Stimulated activated CD8-positive, alpha-beta memory T cell treated with anti-CD3 and anti-CD28 coated beads, Interleukin-4, amount 100 ng/mL, for 24 hours (primary cell): ENCODE results near the gene PAGR1.

ENCODE experiments used
- DNase-seq: peaks from one replicate; pipeline ENCODE4 v3.0.0-alpha.2; 2020; ENCODE audit warnings: low read depth

Gene PAGR1

DNA sequence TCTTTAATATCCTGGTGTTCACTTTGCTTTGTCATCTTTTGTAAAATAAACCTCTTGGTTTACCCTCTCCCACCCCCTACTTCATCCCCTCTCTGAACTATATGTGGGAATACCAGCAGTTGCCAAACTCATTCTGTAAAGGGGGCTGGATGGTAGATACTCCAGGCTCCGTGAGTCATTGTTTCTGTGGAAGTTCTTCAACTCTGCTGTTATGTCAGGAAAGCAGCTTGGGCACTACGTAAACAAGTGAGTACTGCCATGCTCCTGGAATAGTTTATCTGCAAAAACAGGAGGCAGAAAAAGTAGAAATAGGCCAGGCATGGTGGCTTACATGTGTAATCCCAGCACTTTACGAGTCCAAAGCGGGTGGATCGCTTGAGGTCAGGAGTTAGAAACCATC, 21.9 kb downstream of the PAGR1 start:
- DNase-seq, result no peak

DNA sequence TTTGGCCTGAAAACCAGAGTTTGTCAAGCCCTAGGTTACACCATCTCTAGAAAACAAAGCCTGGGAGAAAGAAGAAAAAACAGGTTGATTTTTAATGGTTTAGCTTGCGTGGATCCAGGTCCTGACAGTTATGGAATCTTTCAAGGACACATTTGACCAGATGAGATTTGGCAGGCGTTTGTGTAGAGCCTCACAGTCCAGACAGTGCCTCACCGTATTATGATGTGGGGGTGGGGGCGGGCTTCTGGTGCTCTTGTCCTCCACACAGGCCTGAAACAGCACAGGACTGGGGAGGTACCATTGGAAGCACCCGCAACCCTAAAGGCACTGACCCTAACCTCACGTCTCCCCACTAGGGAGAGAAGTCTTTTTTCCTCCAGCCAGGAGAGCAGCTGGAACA, 23.9 kb downstream of the PAGR1 start:
- DNase-seq, result no peak

DNA sequence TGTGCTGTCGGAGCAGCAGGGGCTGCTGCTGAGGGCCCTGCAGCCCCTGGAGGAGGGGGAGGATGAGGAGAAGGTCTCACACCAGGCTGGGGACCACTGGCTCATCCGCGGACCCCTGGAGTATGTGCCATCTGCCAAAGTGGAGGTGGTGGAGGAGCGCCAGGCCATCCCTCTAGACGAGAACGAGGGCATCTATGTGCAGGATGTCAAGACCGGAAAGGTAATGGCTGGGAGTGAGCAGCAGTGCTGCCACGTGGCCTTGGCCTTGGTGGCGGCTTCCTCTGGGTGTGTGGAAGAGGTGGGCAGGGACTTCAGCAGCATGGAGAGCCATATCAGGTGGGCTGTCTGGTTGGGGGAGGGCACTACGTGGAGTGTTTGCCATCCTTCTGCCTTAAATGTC, 24.3 kb downstream of the PAGR1 start:
- DNase-seq, result no peak

DNA sequence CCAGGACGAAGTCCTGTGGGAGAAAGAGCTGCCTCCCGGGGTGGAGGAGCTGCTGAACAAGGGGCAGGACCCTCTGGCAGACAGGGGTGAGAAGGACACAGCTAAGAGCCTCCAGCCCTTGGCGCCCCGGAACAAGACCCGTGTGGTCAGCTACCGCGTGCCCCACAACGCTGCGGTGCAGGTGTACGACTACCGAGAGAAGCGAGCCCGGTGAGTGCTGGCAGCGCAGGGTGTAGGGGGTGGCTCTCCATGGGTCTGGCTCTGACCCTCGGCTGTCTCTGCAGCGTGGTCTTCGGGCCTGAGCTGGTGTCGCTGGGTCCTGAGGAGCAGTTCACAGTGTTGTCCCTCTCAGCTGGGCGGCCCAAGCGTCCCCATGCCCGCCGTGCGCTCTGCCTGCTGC, 25.7 kb downstream of the PAGR1 start:
- no peak for DNase-seq

DNA sequence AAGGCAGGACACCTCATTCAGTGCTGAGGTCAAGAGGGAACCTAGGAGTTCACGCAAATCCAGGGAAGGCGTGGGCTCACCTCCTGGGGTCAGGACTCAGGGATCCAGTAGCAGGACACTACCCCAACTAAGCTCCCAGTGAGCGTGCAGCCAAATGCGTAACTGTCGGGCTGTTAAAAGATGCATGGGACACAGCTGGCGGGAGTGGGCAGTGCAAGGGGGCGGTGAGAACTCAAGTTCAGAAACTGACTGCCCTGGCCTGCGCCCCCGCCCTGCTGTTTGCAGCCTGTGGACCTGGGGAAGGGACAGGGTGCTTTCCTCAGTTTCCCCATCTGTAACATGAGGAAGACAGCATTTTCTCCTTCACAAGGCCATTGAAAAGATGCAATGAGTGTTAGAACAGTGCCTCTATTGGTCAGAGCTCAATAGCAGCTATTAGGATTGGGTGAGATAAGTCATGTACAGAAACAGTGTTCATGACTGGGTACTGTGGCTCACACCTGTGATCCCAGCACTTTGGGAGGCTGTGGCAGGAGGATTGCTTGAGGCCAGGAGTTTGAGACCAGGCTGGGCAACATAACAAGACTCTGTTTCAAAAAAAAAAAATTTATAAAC, 26.9 kb downstream of the PAGR1 start:
- no peak for DNase-seq

DNA sequence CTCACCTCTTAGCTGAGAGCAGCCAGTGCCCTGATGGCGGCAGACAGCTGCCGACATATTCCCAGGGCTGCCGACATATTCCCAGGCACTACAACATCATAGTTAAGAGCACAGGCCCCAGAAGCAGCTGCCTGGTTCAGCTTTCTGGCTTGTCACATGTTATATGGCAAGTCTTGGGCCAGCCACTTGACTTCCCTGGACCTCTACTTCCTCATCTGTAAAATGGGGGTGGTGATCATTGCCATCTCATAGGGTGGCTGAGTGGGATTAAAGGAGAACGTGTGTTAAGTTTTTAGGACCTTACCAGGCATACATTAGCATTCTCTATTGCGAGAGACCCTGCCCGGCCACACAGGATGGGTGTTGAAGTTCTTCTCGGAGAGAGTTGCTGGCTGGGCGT, 28.0 kb downstream of the PAGR1 start:
- DNase-seq, result no peak

DNA sequence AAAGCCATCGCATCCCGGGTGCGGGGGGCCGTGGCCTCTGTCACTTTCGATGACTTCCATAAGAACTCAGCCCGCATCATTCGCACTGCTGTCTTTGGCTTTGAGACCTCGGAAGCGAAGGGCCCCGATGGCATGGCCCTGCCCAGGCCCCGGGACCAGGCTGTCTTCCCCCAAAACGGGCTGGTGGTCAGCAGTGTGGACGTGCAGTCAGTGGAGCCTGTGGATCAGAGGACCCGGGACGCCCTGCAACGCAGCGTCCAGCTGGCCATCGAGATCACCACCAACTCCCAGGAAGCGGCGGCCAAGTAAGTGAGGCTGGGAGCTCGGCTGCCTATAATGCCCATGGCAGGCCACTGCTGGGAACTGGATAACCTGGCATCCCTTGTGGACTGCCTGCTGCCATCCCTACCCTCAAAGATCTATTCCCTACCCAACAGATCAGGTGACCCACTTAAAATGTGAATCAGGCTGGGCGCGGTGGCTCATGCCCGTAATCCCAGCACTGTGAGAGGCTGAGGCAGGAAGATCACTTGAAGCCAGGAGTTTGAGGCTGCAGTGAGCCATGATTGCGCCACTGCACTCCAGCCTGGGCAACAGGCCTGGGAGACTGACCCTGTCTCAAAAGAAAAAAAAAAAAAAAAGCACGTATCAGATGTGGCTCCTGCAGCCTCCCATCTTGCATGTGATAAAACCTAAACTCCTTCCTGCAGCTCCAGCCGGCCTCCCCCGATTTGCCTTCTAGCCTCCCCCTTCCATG, 28.8 kb downstream of the PAGR1 start:
- no peak for DNase-seq

DNA sequence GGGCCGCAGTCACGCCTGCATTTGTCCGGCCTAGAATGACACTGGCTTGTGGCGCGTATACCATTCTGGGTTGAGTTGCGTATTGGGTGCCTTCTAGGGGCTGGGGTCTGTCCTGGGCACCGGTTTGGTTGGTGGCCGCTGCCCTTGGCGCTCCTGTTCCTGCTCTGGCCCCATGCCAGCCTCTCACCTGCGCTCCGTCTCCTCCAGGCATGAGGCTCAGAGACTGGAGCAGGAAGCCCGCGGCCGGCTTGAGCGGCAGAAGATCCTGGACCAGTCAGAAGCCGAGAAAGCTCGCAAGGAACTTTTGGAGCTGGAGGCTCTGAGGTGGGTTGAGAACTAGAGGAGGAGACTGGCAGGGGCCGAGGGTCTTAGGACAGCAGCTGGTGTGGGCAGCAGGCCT, 29.7 kb downstream of the PAGR1 start:
- DNase-seq, result no peak

DNA sequence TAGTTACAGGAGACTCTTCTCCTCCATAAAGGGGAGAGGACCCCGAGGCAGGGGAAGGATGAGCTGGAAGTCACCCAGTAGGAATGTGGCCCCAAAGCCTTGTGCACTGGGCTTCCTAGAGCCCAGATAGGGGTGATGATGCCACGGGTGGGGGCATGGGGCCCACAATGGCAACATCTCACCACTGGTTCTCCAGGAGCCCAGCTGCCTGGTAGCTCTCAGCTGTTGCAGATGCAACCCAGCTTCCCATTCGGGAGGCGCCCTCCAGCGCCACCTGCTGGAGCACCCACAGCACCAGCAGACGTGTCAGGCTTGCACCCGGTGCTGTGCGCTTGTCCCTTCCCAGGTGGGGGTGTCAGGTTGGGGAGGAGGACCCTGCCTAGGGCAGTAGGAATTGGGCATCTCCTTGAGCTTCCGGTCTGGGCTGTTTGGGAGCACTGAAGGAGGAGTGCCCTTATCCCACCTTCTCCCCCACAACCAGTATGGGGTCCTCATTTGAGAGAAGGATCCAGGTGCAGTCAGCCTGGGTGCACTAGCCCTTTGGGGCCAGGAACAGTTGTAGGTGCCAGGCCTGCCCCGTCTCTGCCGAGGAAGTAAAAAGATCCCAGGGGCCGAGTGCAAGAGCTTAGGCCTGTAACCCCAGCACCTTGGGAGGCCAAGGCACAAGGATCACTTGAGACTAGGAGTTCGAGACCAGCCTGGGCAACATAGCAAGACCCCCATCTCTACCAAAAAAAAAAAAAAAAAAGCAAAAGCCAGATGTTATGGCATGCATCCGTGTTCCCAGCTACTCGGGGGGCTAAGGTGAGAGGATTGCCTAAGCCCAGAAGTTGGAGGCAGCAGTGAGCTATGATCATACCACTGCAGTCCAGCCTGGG, 32.7 kb downstream of the PAGR1 start:
- DNase-seq, result peak; percentile 74

DNA sequence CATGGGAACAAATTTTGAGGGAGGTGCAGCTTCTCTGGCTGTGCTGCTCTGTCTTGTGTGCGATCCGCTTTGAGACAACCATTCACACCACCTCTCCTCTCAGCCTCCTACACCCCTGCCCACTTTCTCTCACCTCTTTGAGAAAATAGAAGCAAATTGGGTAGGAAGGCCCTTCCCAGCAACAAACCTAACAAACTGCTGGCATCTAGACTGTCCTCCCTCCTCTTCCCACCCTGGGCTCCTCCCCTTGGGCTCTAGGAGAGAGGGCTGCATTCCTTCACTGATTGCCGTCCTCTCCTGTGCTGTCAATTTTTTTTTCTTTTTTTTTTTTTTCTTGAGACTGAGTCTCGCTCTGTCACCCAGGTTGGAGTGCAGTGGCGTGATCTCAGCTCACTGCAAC, 33.6 kb downstream of the PAGR1 start:
- DNase-seq, result no peak

DNA sequence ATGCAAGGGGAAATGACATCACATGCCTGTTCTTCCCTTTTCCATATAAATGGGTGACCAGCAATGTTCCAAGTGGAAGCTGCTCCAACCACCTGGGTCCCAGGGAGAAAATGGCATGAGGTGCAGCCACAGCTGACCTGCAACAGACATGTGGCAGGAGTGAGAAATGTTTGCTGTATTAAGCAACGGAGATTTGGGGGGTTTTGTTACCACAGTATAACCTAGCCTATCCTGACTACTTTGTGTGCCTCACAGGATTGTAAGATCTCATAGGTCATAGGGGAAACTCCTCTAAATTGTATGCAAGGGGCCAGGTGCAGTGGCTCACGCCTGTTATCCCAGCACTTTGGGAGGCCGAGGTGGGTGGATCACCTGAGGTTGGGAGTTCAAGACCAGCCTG, 35.0 kb downstream of the PAGR1 start:
- DNase-seq, result no peak

DNA sequence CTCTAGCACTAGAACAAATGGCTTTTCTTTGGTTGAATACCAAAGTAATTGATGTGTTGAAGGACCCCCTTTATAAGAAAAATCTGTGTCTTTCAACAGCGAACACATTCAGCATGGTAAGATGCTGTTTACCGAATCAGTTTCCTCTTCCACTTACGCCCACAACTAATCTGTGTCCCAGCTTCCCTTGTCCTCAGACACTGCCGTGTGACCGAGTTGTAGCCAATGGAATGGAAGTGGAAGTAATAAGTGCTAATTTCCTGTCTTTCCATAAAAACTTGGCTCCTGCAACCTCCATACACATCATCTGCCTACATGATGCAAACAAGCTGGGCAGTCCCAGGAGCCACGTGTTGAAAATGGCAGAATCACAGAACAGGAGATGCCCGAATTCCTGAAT, 36.7 kb downstream of the PAGR1 start:
- no peak for DNase-seq

DNA sequence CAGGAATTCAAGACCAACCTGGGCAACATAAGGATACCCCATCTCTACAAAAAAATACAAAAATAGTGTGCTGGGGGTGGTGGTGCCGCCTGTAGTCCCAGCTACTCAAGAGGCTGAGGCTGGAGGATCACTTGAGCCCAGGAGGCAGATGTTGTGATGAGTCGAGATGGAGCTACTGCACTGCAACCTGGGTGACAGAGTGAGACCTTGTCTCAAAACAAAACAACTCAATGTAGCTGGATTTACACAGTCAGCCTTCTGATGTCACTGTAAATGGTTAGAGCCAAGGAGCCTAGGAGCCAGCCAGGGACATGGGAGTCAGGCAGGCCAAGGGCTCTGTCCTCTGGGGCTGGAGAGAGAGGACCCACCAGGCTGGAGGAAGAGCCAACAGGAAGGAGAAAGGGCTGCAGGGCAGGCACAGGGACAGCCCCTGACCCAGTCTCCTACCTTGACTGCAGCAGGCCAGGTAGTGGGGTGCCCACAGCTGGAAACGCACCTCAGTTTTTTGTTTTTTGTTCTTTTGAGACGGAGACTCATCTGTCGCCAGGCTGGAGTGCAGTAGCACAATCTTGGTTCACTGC, 38.7 kb downstream of the PAGR1 start:
- no peak for DNase-seq

DNA sequence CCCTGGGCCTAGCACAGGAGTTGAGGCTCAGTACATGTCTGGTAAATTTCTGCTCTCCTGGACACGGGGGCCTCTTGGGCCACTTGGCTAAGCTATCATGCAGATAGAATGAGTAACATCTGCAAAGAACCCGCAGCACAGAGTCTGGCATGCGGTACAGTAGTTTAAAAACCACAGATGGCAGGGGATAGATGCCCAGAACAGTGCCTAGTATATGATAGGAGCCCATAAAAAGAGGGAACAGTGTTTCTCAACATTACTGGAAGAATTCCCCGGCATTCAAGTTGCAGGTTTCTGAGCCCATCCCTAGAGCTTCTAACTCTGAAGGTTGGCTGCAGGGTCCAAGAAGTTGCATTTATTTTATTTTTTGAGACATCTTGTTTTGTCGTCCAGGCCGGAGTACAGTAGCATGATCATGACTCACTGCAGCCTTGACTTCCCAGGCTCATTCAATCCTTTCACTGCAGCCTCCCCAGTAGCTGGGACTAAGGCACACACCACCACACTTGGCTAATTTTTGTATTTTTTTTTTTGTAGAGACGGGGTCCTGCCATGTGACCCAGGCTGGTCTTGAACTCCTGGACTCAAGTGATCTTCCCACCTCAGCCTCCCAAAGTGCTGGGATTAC, 41.3 kb downstream of the PAGR1 start:
- no peak for DNase-seq

DNA sequence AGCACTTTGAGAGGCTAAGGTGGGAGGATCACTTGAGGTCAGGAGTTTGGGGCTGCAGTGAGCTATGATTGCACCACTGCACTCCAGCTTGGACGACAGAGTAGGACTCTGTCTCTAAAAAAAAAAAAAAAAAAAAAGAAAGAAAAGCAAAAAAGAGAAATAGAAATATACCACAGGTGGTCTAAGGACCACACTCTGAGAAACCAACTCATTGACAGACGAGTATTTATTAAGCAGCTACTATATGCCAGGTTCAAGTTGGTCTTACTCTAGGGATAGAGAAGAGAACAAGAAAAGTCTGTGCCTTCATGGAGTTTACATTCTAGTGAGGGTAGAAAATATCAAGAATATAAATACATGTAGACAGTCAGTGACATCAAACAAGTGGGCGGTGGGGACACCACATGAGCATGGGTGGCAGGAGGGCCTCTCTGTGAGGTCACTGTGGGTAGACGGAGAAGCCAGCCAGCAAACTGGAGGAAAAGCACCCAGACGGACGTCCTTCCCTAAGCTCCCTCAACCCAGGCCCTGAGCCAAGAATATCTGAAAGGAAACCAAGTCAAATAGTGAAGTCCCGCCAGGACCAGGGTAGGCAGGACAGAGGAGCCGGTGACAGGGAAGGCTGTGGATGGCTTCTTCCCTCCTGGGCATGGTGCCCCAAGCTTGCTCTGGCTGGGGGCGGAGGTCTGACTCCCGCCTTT, 42.3 kb downstream of the PAGR1 start:
- DNase-seq, result no peak

DNA sequence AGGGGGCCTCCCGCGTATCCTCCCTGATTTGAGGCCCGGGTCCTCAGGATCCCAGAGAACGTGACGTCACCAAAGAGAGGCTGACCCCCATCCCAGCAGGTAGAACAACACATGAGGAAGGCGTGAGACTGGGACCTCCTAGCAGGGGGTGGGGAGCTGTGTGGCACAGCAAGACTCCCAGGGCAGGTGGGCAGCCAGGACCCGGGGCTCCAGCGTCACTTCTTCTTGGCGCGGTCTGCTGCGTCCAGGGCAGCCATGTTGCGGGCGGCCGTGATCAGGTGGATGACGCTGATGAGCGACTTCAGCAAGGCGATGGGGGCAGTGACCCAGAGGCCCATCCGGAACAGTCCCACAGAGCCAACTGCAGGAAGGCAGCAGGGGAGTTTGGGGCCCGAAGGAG, 43.0 kb downstream of the PAGR1 start:
- DNase-seq, result no peak

DNA sequence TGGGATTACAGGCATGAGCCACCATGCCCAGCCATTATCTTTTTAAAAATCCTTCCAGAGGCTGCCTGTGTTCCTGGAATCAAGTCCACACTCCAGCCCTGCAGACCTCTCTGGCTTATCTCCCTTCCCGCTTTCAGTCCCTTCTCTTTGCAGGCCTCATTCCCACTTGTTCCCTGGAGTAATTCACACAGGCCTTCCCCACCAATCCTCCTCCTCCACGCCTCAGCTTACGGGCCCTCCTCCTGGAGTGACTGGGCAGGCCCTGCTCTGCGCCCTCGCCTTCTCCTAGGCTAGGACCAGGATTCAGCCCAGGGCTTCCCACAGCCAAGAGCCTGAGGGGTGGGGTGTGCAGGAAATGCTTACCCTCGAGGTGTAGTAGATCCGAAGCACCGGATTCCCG, 44.3 kb downstream of the PAGR1 start:
- no peak for DNase-seq

DNA sequence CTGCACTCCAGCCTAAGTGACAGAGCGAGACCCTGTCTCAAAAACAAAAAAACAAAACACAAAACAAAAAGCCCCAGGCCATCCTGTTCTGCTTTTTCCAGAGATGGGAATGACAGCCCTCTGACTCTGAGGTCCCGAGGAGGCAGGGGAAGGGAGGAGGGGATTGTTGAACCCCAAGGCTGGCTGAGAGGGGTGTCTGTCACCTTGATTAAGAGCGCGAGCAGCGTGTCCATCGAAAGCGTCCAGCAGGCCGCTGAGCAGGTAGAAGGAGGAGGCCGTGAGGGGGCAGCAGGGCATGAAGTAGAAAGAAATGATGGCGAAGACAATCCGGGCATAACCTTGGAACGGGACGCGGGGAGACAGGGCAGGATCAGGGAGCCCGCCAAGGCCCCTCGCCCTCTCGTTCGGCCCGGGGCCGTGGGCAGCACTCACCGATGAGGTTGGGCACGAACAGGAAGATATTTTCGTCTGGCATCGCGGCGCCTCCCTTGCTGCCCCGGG, 46.5 kb downstream of the PAGR1 start:
- DNase-seq, result no peak

DNA sequence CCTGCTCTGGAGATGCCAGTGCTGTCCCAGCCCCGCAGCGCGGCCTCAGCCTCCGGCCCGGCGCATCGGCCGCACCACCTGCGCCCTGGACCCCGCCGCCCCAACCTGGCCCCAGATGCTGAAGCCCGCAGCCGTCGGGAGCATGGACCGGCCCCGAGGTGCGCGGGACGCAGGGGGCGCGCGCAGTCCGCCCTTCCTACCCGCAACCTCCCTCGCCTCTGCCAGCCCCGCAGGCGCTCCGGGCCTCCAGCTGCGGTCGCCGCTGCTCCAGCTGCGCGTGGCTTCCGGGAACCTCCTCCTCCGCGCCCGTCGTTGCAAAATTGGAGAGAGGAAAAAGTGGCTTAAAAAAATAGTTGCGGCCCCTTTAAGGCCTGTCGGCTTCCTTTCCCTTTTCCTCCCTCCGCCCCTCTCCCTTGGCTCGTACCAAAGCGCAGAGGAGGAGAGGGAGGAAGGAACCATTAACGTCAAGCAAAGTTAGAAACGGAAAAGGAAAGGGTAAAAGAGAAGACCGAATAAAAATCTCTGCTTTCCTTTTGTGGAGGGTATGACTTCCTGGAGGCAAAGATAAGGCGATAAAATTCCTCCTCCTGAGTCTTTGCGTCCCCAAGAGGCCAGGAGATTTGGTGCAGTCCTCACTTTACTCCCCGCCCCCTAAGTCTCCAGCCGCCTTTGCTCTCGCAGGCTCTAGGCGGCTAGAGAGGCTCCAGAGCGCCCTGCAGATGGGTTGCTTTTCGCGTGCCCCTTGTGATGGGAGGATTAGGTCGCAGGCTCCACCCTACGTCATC, 47.1 kb downstream of the PAGR1 start, which contains the start of gene CDIPT:
Gene CDIPT (minus strand): TSS at position 343 of the 785 bp plus-strand sequence. CDS start 369 bp downstream, outside the sequence.
- DNase-seq, result peak; percentile 87

DNA sequence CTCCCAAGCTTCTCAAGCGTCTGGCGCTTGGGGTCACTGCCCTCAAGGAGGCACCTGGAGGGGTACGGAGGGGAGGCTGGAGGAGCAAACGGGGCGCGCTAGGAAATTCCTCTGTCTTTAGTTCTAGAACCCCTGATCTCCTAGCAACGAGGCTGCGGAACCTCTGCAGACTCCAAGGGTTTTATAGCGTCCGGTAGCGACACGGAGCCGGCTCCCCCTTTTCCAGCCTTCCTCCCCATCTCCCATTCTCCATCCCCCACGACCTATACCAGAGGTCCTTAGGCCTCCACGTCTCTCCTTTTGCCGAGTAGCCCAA, 47.7 kb downstream of the PAGR1 start:
- no peak for DNase-seq

DNA sequence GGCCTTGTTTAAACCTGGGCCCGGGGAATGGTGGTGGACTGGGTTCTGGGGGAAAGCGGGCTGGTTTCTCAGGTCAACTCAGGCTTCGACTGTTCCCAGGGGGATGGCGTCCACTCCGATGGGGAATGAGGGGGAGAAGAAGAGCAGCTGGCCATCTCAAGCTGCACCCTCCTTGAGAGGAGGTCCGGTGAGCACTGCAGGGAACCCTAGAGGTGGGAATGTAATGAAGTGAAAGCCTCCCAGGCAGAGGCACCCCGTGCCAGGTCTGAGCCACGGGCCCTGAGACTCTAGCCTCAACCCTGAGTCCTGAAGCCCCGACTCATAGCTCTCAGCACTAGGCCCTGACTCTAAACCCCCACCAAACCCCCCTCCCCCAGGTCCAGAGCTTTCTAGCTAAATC, 48.3 kb downstream of the PAGR1 start:
- no peak for DNase-seq
